ENCODE results near the gene HPN.

GRCh38 chr19:35049456-35049855 lies 7.9 kb downstream of the HPN start:
- TF ChIP-seq CTCF (IDR thresholded peaks at IDR 0.05) (no peak), EP300 (IDR thresholded peaks at IDR 0.05) (no peak), POLR2A (IDR thresholded peaks at IDR 0.05) (no peak)
